ENCODE measurements around the gene IKZF3.

GRCh38 chr17:39838784-39839183 lies 25.3 kb downstream of the IKZF3 start:
- TF ChIP-seq SUZ12 (IDR thresholded peaks at IDR 0.05; ENCODE audit: unreplicated experiment) (no peak), PRDM15 (CRISPR knock-in tag; IDR thresholded peaks at IDR 0.05) (no peak), PML (IDR thresholded peaks at IDR 0.05; ENCODE audit: low read length) (no peak), ESRRA (IDR thresholded peaks at IDR 0.05; ENCODE audit: low read length) (no peak), POLR2AphosphoS5 (IDR thresholded peaks at IDR 0.05; ENCODE audit: low read length) (0 out of 2 replicates have a peak, but pooled peaks have one; percentile 15), ZBED1 (IDR thresholded peaks at IDR 0.05; ENCODE audit: borderline replicate concordance) (no peak), EZH2 (IDR thresholded peaks at IDR 0.05; ENCODE audit: borderline replicate concordance, control insufficient read depth, low read depth, low read length) (no peak), CREB1 (IDR thresholded peaks at IDR 0.05; ENCODE audit: low read depth) (no peak), ELK1 (IDR thresholded peaks at IDR 0.05; ENCODE audit: low read depth, low read length) (no peak), REST (IDR thresholded peaks at IDR 0.05; ENCODE audit: low read depth, low read length) (no peak), CBFB (IDR thresholded peaks at IDR 0.05; ENCODE audit: low read depth) (no peak), E2F4 (IDR thresholded peaks at IDR 0.05; ENCODE audit: low read depth, low read length) (no peak), ETV6 (conservative IDR thresholded peaks at IDR 0.05 in 1 of 2, IDR thresholded peaks at IDR 0.05 in 1 of 2; ENCODE audit: borderline replicate concordance in 1 of 2, low read depth in 1 of 2) (no peak)
